HCT116 (cell line): Measurements from ENCODE around the gene DFFA. TPM values are rescaled to one million over a fixed set of nuclear protein-coding genes. Genes with fewer than 3 reads are reported as not detected.
A peak's percentile ranks its signal among the peaks of the same experiment; 100 is the strongest.

Experiments
- ATAC-seq: fragments of 200-7000 bp; cut with Tn5 transposase; 2 replicates; pipeline ENCODE4 v1.9.1; 2020; ENCODE audit warnings: mild to moderate bottlenecking, moderate library complexity
- BruUV-seq: library from RNA; stranded (reverse); fragments of 400-500 nt; replicated peaks from 2 replicates; lab custom pipeline; 2021; lab: Mats Ljungman, UMichigan
- CTCF ChIA-PET: fragments of 300-600 bp; sonication (Branson Sonifier 250); formaldehyde crosslinking; loops from one replicate; lab custom pipeline; 2021; ENCODE audit warnings: antibody characterized with exemption; lab: Charles Lee
- POLR2A ChIA-PET: fragments of 300-600, 350-600 bp; sonication (Branson Sonifier 250); formaldehyde crosslinking; loops from one replicate; lab custom pipeline; 2021; ENCODE audit warnings: antibody characterized with exemption; lab: Charles Lee
- RAD21 ChIA-PET, 2 experiments: fragments of 300-600 bp; sonication (Branson Sonifier 250); formaldehyde crosslinking; loops; one replicate each; lab custom pipeline; 2023; ENCODE audit warnings: low total read pairs in 2 of 2; ENCODE audit not compliant: uncharacterized antibody in 2 of 2, unreplicated experiment in 2 of 2, low non-redundant PET in 1 of 2; lab: Charles Lee
- DNase-seq: peaks from one replicate; pipeline ENCODE4 v3.0.0-alpha.2; 2010; ENCODE audit warnings: low read depth, low spot score
- H2AFZ ChIP-seq: fragments of 200-600 bp; shearing (Covaris generic), sonication (generic); 2 replicates; pipeline ENCODE4 v1.6.1; 2017; ENCODE audit warnings: low read depth, mixed run types, mixed read lengths, antibody characterized with exemption, low read length; ENCODE audit not compliant: poor library complexity, severe bottlenecking
- H3K27ac ChIP-seq: 2 replicates; pipeline ENCODE4 v1.5.1; 2012; ENCODE audit warnings: low read depth, low read length
- H3K27me3 ChIP-seq: fragments of 200-600 bp; sonication (generic); 2 replicates; pipeline ENCODE4 v1.6.1; 2016; ENCODE audit warnings: mixed run types, low read length, mixed read lengths; ENCODE audit not compliant: insufficient read depth
- H3K36me3 ChIP-seq, 2 experiments: fragments of 200-500 bp in 1 of 2; fragments of 200-600 bp in 1 of 2; sonication (Bioruptor generic) in 1 of 2; sonication (generic) in 1 of 2; 2 replicates each; pipeline versions ENCODE4 v1.5.1 to v1.6.1; 2014 to 2016; ENCODE audit warnings: low read length in 2 of 2, inconsistent platforms in 1 of 2, mixed read lengths in 1 of 2, mixed run types in 1 of 2; ENCODE audit not compliant: insufficient read depth in 2 of 2, control insufficient read depth in 1 of 2
- H3K4me1 ChIP-seq, 2 experiments: fragments of 200-600 bp in 1 of 2; sonication (generic) in 1 of 2; 2 replicates each; pipeline versions ENCODE4 v1.5.1 to v1.6.1; 2012 to 2017; ENCODE audit warnings: low read length in 2 of 2, inconsistent platforms in 1 of 2, mild to moderate bottlenecking in 1 of 2, mixed read lengths in 1 of 2, mixed run types in 1 of 2, moderate library complexity in 1 of 2; ENCODE audit not compliant: insufficient read depth in 2 of 2, control insufficient read depth in 1 of 2
- H3K4me2 ChIP-seq: fragments of 200-600 bp; sonication (generic); 2 replicates; pipeline ENCODE4 v1.6.1; 2017; ENCODE audit warnings: mixed run types, low read length, mixed read lengths
- H3K4me3 ChIP-seq, 2 experiments: fragments of 200-600 bp in 1 of 2; sonication (generic) in 1 of 2; replicated peaks in 1 of 2; 2 replicates each; pipeline ENCODE4 v1.5.1; 2011 to 2016; ENCODE audit warnings: low read length in 2 of 2, control low read depth in 1 of 2, low read depth in 1 of 2, mild to moderate bottlenecking in 1 of 2, mixed read lengths in 1 of 2, mixed run types in 1 of 2
- H3K79me2 ChIP-seq: fragments of 200-600 bp; sonication (generic); 2 replicates; pipeline ENCODE4 v1.6.1; 2017; ENCODE audit warnings: mild to moderate bottlenecking, mixed run types, low read length, moderate library complexity, mixed read lengths; ENCODE audit not compliant: insufficient read depth
- H3K9ac ChIP-seq: fragments of 200-600 bp; sonication (generic); 2 replicates; pipeline ENCODE4 v1.6.1; 2016; ENCODE audit warnings: low read length, mixed read lengths
- H3K9me2 ChIP-seq: fragments of 200-600 bp; sonication (generic), shearing (Covaris generic); 2 replicates; pipeline ENCODE4 v1.6.1; 2017; ENCODE audit warnings: mixed run types, mild to moderate bottlenecking, moderate library complexity; ENCODE audit not compliant: insufficient read depth
- H3K9me3 ChIP-seq, 2 experiments: fragments of 200-500 bp in 1 of 2; fragments of 200-600 bp in 1 of 2; sonication (Bioruptor generic) in 1 of 2; sonication (generic) in 1 of 2; 2 replicates each; pipeline ENCODE4 v1.6.1; 2014 to 2017; ENCODE audit warnings: low read length in 2 of 2, mixed read lengths in 2 of 2, inconsistent platforms in 1 of 2, low read depth in 1 of 2, mild to moderate bottlenecking in 1 of 2, mixed run types in 1 of 2, moderate library complexity in 1 of 2; ENCODE audit not compliant: control insufficient read depth in 1 of 2, insufficient read depth in 1 of 2
- H4K20me1 ChIP-seq: fragments of 200-600 bp; sonication (generic), shearing (Covaris generic); 2 replicates; pipeline ENCODE4 v1.6.1; 2017; ENCODE audit warnings: mixed run types, mild to moderate bottlenecking, moderate library complexity; ENCODE audit not compliant: insufficient read depth
- EZH2 ChIP-seq: fragments of 200-600 bp; sonication (generic); IDR thresholded peaks from 2 replicates; pipeline ENCODE4 v1.6.1; 2017; ENCODE audit warnings: antibody characterized with exemption, mixed run types
- EZH2phosphoT487 ChIP-seq: fragments of 200-600 bp; IDR thresholded peaks from 2 replicates; pipeline ENCODE4 v1.6.1; 2018; ENCODE audit warnings: antibody characterized with exemption, borderline replicate concordance
- JUND ChIP-seq: IDR thresholded peaks from 2 replicates; pipeline ENCODE4 v1.6.1; 2012
- POLR2A ChIP-seq: IDR thresholded peaks from 2 replicates; pipeline ENCODE4 v1.7.0; 2011; ENCODE audit warnings: borderline replicate concordance; ENCODE audit not compliant: insufficient read depth, insufficient read length; ENCODE audit errors: extremely low read depth
- REST ChIP-seq: IDR thresholded peaks from 2 replicates; pipeline ENCODE4 v1.6.1; 2012; ENCODE audit warnings: low read depth
- ZNF274 ChIP-seq: fragments of 200-500 bp; sonication (Bioruptor generic); IDR thresholded peaks from 2 replicates; pipeline ENCODE4 v1.6.1; 2014; ENCODE audit warnings: mild to moderate bottlenecking, low read depth, low read length, inconsistent platforms
- intact Hi-C: fragments of 100-400 bp; cut with micrococcal nuclease; formaldehyde crosslinking; loops from 2 replicates; pipeline ENCODE4 v1.10.0; 2022
- total RNA-seq: library from RNA; stranded (reverse); gene quantifications from one replicate; pipeline ENCODE4 v1.2.1, GENCODE V29; 2021; ENCODE audit not compliant: unreplicated experiment

Gene DFFA
- total RNA-seq, 1 experiment from 2014 or later: 67.7 TPM

GRCh38 chr1:10475510-10475909 is 3.2 kb upstream of the DFFA start:
- Histone ChIP-seq H3K9ac (peak overlapping the region; percentile 81), H3K9me2 (no peaks in the 10 kb centered on the region), H4K20me1 (no peaks in the 10 kb centered on the region), H3K36me3 (no peaks in the 10 kb centered on the region), H3K27me3 (no peaks in the 10 kb centered on the region), H3K79me2 (peaks cover 71% of the 10 kb centered on the region), H3K9me3 (no peaks in the 10 kb centered on the region), H3K27ac (peak overlapping the region; percentile 45), H3K4me1 (peaks cover 0 to 36% of the 10 kb centered on the region in 2 experiments; a peak in 3 of 4 replicates), H2AFZ (no peak overlapping the region), H3K4me2 (peak overlapping the region; percentile 90), H3K4me3 (peak overlapping the region; percentile 77 to 85)
- intact Hi-C loops: no loop called here
- TF ChIP-seq EZH2 (no peak), POLR2A (no peak), ZNF274 (no peak), EZH2phosphoT487 (no peak), REST (no peak), JUND (no peak)
- RAD21 ChIA-PET: no interaction called here
- no peak for DNase-seq
- no TSS peak for BruUV-seq
- POLR2A ChIA-PET: no interaction called here
- CTCF ChIA-PET: no interaction called here
- no peak for ATAC-seq
